Vagina (tissue), 2 donors: ENCODE data around the gene TUG1.

ENCODE experiments used
- CTCF ChIP-seq, 3 experiments: fragments of 450-650 bp in 2 of 3; fragments of 200-600 bp in 1 of 3; sonication (generic) in 1 of 3; IDR thresholded peaks; one replicate each; pipeline ENCODE4 v1.5.1; 2017 to 2019; ENCODE audit warnings: antibody characterized with exemption in 3 of 3, mild to moderate bottlenecking in 2 of 3, moderate library complexity in 2 of 3
- POLR2A ChIP-seq, 2 donors: fragments of 450-650 bp; IDR thresholded peaks; one replicate each; pipeline ENCODE4 v1.6.1; 2017; ENCODE audit warnings: antibody characterized with exemption in 2 of 2, mild to moderate bottlenecking in 2 of 2, moderate library complexity in 2 of 2

GRCh38 chr22:30982512-30982911, 13.4 kb downstream of the TUG1 start:
- TF ChIP-seq CTCF (IDR thresholded peaks at IDR 0.05) (no peak), POLR2A (IDR thresholded peaks at IDR 0.05) (no peak)
